ENCODE measurements around the gene PCDHGA11. TPM values are rescaled to one million over a fixed set of nuclear protein-coding genes. Genes with fewer than 3 reads are reported as not detected.
"Not testable (repeated sequence)": the region's sequence is repeated elsewhere in the genome, so short reads cannot be mapped to it uniquely, and the experiment has no call there.

PCDHGA11 gene
- total RNA-seq, 4 donors from 2014 or later: 3.4 to 6.2 (median 4.2) TPM

- TF ChIP-seq CTCF (IDR thresholded peaks at IDR 0.05; ENCODE audit: low read depth): not testable (repeated sequence)
Measured at GRCh38 chr5:141397756-141398551, 22.9 kb upstream of the PCDHGA11 start, which contains the start of gene PCDHGB5. Gene PCDHGB5 (plus strand): TSS chr5:141397947. CDS start chr5:141398128, 181 bp downstream.

GRCh38 chr5:141398608-141399007, 22.2 kb upstream of the PCDHGA11 start:
- TF ChIP-seq CTCF (IDR thresholded peaks at IDR 0.05; ENCODE audit: low read depth): no peak

GRCh38 chr5:141399555-141400258, 21.1 kb upstream of the PCDHGA11 start:
- no peak for TF ChIP-seq CTCF (IDR thresholded peaks at IDR 0.05; ENCODE audit: low read depth)

GRCh38 chr5:141402553-141403243, 18.2 kb upstream of the PCDHGA11 start, which contains the start of gene PCDHGA9:
Gene PCDHGA9 (plus strand): TSS chr5:141402778. CDS start chr5:141402953, 175 bp downstream.
- no peak for TF ChIP-seq CTCF (IDR thresholded peaks at IDR 0.05; ENCODE audit: low read depth)

GRCh38 chr5:141403387-141403786, 17.5 kb upstream of the PCDHGA11 start:
- TF ChIP-seq CTCF (IDR thresholded peaks at IDR 0.05; ENCODE audit: low read depth): no peak

- TF ChIP-seq CTCF (IDR thresholded peaks at IDR 0.05; ENCODE audit: low read depth): not testable (repeated sequence)
Measured at GRCh38 chr5:141407790-141408505, 12.9 kb upstream of the PCDHGA11 start, which contains the start of gene PCDHGB6. Gene PCDHGB6 (plus strand): TSS chr5:141408021. CDS start chr5:141408203, 182 bp downstream.

Data from subcutaneous adipose tissue (tissue), 4 donors.